GM19023 (cell line): ENCODE measurements around the gene HSBP1L1.
"Not testable (repeated sequence)": the region's sequence is repeated elsewhere in the genome, so short reads cannot be mapped to it uniquely, and the experiment has no call there.

Experiments used
- ATAC-seq: cut with Tn5 transposase; IDR thresholded peaks from one replicate; pipeline ENCODE4 v1.9.1; 2021; ENCODE audit warnings: mild to moderate bottlenecking, moderate library complexity; ENCODE audit not compliant: unreplicated experiment

HSBP1L1 gene

GRCh38 chr18:79983253-79983652 lies 18.8 kb downstream of the HSBP1L1 start:
- ATAC-seq = no peak

GRCh38 chr18:79983793-79984192 lies 19.4 kb downstream of the HSBP1L1 start:
- no peak for ATAC-seq

GRCh38 chr18:79985172-79985571 lies 20.7 kb downstream of the HSBP1L1 start:
- ATAC-seq = no peak

GRCh38 chr18:79986726-79987125 lies 22.3 kb downstream of the HSBP1L1 start:
- no peak for ATAC-seq

- ATAC-seq = no peak
These were observed 23.1 kb downstream of the HSBP1L1 start for GRCh38 chr18:79987566-79987965.

GRCh38 chr18:79988071-79988450 lies 23.6 kb downstream of the HSBP1L1 start:
- ATAC-seq = peak; percentile 69

GRCh38 chr18:79988451-79989194 lies 24.2 kb downstream of the HSBP1L1 start, which contains the start of gene TXNL4A:
Gene TXNL4A (minus strand): TSS chr18:79988563. CDS start chr18:79988392, 171 bp downstream.
- ATAC-seq = peak; percentile 96

- no peak for ATAC-seq
These were observed 24.7 kb downstream of the HSBP1L1 start for GRCh38 chr18:79989195-79989497.

- ATAC-seq = no peak
These were observed 27.1 kb downstream of the HSBP1L1 start for GRCh38 chr18:79991494-79991893.

GRCh38 chr18:79999701-80000100 lies 35.3 kb downstream of the HSBP1L1 start:
- not testable (repeated sequence) for ATAC-seq

GRCh38 chr18:80000877-80001276 lies 36.4 kb downstream of the HSBP1L1 start:
- ATAC-seq = no peak

- ATAC-seq = no peak
These were observed 38.0 kb downstream of the HSBP1L1 start for GRCh38 chr18:80002468-80002867.

GRCh38 chr18:80004600-80005342 lies 40.3 kb downstream of the HSBP1L1 start:
- no peak for ATAC-seq

GRCh38 chr18:80006724-80007123 lies 42.3 kb downstream of the HSBP1L1 start:
- no peak for ATAC-seq

GRCh38 chr18:80009661-80010550 lies 45.5 kb downstream of the HSBP1L1 start:
- ATAC-seq = no peak

- no peak for ATAC-seq
These were observed 46.1 kb downstream of the HSBP1L1 start for GRCh38 chr18:80010551-80010906.

- not testable (repeated sequence) for ATAC-seq
These were observed 47.2 kb downstream of the HSBP1L1 start for GRCh38 chr18:80011496-80012137.

GRCh38 chr18:80012714-80013113 lies 48.3 kb downstream of the HSBP1L1 start:
- no peak for ATAC-seq
